ENCODE results near the gene PCBP3.
"Not testable (repeated sequence)": the region's sequence is repeated elsewhere in the genome, so short reads cannot be mapped to it uniquely, and the experiment has no call there.

PCBP3 gene

DNA sequence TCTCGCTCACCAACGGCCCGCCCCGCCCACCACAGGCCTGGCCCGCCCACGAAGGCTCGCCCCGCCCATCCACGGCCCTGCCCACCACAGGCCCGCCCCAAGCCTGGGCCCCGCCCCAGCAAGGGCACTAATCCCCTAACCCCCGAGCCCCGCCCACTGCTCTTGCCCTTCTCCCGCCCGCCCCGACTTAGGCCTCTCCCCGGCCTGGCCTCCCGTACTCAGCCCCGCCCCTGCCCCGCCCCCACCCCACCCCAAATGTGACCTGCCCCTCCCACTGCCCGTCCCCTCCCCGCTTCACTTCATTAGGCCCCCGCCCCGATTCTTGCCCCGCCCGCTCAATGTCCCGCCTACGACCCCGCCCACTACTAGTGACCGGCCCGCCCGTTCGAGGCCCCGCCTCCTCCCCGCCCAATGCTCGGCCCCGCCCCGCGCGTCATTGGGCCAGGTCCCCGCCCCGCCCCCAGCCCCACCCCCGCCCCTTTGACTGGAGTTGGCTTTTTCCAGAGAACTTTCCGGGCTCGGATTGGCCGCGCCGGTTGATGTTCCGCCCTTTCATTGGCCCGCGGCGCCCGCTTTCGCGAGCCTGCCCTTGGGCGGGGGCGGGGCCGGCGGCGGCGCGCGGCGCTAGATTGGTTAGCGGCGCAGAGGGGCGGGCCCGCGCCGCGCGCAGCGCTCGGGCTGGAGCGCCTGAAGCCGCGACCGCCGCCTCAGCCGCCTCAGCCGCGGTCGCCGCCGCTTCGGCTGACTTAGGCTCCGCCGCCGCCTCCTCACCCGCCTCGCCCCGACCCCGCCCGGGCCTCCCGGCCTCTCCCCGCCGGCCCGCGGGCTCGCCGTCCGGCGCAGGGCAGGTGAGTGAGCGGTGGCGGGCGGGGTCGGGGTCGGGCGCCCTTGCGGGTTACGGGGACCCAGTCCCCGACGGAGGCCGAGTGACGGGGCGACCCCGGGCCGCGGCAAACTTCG is at the start of gene PCBP3:
Gene PCBP3, plus strand, starts transcription at position 705 of the 960 bp plus-strand sequence. CDS start 206,361 bp downstream, outside the sequence.
- peak; percentile 97 to 98 for DNase-seq

DNA sequence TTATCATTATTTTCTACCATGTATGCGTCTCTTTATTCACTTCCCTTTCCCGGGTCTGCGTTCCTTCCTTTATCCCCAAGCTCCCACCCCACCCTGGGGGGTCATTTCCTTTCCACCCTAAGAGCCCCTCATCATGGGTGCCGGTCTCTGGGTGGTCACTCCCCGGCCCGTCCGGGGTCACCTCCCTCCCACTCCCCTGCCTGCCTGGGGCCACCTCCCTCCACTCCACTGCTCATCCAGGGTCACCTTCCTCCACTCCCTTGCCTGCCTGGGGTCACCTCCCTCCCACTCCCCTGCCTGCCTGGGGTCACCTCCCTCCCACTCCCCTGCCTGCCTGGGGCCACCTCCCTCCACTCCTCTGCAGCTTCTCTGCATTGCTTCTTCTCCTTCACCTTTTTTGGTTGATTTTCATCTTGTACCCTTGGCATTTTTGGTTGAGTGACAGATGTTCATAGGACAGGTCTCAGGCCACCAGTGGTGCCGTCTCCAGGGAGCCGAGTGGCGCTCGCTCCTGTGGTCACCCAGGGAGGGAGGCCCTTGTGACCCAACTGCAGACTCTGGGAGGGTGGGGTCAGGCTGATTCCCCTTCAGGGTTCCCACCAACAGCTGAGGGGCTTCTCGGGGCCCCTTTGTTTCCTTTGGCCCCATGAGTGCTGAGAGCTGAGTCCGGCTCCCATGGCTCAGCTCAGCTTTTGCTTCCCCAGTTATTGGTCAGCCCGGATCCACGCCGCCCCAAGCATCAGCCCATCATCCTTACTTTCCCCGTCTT is 48.6 kb upstream of the PCBP3 start:
- no peak for DNase-seq

DNA sequence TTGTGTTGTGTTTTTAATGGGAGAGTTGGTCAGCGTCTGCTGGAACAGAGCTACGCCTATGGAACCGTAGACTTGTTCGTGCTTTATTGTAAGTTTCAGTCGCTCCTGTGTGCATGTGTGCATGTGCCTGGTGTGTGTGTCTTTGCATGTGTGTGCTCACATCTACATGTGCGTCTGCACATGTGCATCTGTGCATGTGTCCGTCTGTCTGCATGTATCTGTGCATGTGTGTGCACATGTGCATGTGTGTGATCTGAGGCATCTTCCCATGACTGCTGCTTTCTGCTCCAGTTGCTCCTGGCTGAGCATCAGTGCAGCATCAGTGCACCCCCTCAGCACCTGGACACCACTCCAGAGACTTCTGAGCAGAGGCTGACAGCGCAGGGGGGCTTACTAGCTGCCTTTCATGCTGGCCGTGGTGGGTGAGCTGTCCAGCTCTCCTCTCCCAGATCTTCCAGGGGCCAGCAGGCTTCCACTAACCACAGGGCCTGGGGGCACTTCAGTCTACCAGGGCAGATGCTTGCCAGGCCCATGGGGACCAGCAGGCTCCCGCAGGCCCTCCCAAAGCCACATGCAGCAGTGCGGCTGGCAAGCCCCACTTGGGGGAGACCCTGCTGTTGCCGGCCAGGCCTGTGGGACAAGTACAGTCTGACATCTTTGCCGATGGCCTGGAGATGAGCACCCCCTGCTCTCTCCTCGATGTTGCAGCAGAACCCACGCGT is 47.8 kb upstream of the PCBP3 start:
- DNase-seq, result no peak

DNA sequence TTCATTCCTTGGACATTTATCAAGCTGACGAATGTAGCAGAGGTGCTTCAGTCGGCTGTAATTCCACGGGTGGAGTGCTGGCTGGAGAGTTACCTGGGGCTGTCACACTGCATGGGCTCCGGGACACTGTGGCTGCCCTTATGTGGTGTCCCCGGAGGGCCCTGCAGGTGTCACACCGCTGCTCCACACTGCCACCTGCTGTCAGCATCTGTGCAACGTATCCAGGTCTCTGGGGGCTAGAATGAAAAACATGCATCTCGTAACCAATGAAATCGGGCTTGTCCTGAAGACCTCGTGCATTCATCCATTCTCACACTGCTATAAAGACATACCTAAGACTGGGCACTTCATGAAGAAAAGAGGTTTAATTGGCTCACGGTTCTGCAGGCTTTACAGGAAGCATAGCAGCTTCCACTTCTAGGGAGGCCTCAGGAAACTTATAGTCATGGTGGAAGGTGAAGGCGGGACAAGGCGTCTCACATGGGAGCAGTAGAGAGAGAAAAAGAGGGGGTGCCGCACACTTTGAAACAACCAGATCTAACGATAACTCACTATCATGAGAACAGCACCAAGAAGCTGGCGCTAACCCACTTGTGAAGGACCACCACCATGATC is 46.7 kb upstream of the PCBP3 start:
- peak; percentile 84 to 87 for DNase-seq

DNA sequence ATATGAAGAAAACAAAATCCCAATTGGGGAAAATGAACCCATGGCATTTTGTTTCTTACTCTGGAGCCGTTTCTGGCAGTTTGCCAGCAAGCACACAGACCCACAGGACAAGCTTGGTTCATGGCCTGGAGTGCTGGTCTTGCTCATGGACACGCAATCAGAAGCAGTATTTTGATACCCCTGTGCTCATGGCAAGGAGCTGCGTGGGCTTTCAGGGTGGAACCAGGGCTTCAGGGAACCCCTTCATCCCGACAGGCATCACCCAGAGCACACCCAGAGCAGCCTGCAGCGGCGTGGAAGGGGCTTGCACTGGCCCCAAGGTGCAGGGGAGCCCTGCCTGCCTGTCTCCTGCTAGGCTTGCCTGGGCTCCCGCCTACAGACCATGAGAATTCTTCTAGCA is 45.4 kb upstream of the PCBP3 start:
- DNase-seq, result no peak

DNA sequence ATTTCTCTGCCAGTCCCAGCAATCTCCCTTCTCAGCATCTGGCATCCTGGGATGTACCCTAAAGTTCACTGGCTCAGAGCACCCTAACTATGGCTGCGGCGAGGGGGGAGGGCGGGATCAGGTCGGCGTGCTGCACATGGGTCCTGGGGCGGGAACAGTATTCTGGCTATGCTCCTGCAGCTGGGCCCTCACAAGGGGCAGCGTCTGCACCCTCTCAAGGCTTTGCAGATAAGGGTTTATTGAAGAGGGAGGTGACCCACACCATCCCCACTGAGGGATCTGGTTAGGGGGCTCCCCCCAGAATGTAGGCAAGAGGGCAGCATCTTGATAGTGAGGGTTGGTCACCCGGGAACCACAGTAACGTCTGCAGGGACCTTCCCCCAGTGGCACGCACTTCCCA is 44.9 kb upstream of the PCBP3 start:
- no peak for DNase-seq

DNA sequence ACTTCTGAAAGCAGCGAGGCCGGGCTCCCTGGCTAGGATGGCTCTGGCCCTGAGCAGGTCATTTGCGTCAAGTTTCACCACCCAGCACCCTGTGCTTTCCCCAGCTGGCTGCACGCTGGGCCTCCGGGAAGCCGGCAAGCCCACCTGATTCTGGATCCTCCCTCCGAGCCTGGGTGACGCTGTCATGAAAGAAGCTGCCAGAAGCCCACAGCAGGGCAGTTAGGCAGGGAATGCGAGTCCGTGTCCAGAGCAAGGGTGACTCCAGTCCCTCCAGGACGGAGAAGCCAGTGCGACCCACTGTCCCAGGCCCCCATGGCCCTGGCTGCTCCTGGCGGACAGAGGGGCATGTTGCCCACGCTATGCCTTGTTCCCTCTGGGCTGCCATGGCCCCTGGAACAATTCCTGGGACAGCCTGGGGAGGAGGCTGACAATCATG is 44.4 kb upstream of the PCBP3 start:
- no peak for DNase-seq

DNA sequence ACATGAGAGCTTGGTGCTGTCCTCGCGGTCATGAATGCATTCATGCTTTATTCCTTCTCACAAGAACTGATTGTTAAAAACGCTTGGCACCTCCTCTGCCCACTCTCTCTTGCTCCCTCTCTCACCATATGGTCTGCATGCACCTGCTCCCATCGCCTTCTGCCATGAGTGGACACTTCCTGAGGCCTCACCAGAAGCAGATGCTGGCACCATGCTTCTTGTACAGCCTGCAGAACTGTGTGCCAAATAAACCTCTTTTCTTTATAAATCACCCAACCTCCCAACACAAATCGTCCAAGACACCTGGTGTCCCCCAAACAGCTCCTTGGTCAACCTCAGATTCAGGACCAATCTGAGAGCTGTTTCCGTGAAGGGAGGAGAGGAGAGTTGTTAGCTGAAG is 43.3 kb upstream of the PCBP3 start:
- no peak for DNase-seq

DNA sequence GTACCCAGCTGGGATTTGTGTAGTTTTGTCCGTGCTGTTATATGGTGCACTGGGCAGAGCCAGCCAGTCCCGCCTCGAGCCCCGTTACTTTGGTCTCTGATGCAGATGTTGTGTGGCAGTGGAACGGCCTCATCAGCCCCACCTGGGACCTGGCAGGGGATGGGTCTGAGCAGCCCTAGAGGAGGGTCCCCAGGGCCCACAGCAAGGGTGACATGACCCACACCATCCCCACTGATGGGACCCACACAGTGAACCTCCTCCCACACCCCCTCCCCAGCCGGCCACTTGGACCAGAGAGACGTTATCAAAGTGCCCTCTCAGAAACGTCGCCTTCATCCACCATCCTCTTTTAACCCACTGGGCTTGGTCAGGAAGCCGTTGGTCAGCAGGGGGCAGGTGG is 42.0 kb upstream of the PCBP3 start:
- DNase-seq, result no peak

DNA sequence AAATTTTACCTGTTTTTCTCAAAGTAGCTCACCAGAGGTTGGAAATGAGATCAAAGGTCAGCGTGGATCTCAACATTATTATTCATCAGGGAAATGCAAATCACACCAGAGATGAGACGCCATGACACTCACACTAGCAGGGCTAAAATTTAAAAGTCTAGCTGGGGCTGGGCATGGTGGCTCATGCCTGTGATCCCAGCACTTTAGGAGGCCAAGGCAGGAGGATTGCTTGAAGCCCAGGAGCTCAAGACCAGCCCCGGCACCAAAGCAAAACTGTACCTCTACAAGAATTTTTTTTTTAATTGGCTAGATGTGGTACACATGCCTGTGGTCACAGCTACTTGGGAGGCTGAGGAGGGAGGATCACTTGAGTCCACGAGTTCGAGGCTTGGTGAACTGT is 41.4 kb upstream of the PCBP3 start:
- DNase-seq, result no peak

DNA sequence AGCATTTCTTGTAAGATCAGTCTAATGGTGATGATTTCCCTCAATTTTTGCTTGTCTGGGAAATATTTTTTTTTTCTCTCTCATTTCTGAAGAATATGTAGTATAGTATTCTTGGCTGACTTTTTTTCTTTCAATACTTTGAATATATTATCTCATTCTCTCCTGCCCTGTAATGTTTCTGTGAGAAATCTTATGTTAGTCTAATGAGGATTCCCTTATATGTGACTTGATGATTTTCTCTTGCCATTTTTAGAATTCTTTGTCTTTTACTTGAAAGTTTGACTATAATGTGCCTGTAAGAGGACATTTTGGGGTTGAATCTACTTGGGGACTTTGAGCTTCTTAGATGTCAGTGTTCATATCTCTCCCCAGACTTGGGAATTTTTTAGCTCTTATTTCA is 40.0 kb upstream of the PCBP3 start:
- DNase-seq, result no peak

DNA sequence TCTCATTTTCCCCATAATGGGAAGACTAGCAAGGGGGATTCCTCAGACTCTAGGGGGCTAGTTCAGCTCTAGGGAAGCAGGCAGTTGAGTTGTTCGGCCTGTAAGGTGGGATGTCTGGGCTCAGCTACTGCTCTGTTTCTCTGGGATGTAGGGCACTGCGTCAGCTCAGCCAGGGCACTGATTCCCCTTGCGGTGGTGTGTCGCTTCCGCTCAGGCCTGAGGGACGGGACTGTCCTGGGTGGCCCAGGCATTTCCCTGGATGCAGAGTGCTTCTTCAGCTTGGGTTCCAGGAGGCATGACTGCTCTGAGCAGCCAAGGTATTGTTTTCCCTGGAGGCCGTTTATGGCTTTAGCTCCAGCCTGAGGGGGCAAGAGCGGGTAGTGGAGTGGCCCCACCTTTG is 38.8 kb upstream of the PCBP3 start:
- not testable (repeated sequence) for DNase-seq

DNA sequence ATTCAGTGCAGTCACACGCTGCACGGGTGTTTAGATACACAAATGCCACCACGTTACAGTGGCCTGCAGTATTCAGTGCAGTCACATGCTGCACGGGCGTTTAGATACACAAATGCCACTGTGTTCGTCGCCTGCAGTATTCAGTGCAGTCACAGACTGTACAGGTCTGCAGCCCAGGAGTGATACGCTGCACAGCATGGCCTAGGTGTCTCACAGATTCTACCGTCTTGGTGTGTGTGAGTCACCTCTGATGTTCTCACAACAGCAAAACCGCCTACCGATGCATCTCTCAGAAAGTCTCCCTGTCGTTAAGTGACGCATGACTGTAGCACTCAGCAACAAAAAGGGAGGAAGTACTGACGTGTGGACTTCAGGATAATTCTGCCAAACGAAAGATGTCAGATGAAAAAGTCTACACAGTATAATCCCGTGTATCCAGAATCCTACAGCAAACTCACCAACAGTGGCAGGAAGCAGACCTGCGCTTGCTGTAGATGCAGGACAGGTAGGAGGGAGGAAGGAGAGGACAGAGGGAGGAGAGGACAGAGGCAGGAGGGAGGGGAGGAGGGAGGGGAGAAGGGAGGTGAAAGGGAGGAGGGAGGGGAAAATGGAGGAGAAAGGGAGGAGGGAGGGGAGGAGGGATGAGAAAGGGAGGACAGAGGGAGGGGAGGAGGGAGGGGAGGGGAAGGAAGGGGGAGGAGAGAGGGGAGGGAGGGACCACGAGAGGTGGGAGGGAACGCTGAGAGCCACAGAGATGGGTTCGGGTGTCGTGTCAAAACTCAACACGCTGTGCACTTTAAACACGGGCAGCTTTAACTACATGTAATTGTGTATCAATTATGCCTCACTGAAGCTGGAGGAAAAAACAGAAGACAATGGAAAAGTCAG is 36.3 kb upstream of the PCBP3 start:
- peak; percentile 44 to 57 for DNase-seq

DNA sequence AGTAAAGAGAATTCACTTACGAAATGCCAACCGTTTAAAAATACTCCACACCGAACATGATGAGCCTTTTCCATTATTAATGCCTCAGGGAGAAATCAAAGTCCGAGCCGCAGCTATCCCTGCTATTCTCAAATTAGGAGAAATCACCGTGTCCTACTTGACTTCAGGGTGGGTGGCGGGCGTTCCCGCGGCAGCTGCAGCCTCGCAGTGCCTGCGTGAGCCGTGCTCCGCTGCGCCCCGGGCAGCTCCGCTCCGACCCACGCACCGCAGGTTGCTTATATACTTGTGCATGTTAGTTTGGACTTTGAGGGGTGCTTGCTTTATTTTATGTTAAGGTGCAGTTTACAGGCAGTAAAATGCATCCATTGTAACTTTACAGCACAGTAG is 35.6 kb upstream of the PCBP3 start:
- DNase-seq, result no peak

DNA sequence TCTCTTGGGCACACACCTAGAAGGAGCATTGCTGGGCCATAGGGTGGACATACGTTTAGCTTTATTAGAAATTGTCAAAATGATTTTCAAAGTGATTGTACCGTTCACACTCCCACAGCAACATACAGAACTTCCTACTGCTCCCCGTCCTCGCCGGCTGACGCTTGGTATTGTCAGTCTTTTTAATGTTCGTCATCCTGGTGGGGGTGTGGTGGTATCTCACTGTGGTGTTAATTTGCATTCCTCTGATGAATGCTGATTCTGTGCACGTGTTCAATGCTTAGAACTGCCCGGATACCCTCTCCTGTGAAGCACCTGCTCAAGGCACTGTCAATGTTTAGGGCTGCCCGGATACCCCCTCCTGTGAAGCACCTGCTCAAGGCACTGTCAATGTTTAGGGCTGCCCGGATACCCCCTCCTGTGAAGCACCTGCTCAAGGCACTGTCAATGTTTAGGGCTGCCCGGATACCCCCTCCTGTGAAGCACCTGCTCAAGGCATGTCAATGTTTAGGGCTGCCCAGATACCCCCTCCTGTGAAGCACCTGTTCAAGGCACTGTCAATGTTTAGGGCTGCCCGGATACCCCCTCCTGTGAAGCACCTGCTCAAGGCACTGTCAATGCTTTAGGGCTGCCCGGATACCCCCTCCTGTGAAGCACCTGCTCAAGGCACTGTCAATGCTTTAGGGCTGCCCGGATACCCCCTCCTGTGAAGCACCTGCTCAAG is 34.6 kb upstream of the PCBP3 start:
- not testable (repeated sequence) for DNase-seq

DNA sequence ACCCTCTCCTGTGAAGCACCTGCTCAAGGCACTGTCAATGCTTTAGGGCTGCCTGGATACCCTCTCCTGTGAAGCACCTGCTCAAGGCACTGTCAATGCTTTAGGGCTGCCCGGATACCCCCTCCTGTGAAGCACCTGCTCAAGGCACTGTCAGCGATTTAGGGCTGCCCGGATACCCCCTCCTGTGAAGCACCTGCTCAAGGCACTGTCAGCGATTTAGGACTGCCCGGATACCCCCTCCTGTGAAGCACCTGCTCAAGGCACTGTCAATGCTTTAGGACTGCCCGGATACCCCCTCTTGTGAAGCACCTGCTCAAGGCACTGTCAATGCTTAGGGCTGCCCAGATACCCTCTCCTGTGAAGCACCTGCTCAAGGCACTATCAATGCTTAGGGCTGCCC is 33.9 kb upstream of the PCBP3 start:
- DNase-seq, result not testable (repeated sequence)

DNA sequence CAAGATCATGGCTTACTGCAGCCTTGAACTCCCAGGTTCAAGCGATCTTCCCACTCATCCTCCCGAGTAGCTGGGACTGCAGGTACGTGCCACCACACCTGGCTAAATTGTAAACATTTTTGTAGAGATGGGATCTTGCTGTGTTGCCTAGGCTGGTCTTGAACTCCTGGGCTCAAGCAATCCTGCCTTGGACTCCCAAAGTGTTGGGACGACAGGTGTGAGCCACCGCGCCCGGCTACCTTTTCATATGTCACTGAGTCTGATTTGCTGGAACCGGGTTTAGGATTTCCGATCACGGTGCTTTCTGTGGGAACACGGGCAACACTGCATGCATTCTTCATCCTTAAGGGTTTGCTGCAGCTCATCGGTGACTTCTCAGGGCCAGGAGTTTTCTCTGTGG is 32.2 kb upstream of the PCBP3 start:
- no peak for DNase-seq

DNA sequence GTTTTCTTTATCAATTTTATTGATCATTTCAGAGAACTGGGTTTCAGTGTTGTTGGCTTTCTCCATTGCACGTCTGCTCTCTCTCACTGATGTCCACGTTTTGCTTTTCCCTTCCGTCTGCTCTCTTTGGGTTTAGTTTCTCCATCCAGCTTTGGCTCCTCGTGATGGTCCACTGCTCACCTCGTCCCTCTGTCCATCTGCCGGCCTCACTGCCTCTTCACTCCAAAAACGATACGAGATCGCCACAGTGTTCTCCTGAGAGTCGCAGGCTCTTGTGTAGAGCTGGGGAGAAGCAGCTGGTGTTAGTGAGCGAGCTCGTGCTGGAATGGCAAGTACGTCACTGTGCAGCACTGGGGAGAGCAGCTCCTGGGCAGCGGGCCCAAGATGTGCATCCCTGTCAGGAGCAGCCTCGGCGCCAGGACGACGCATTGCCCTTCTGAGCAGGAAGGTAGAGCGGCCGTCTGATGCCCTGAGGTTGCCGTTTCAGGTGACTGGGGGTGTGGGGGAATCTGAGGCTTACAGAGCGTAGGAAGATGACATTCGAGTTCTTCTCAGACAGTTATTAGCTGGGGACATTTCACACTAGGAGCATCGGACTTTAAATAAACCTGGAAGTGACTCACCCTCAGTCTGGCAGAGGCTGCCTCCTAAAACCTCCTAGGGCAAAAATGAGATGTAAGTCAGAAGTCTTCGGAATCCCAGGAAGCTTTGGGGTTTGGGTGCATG is 31.4 kb upstream of the PCBP3 start:
- no peak for DNase-seq

DNA sequence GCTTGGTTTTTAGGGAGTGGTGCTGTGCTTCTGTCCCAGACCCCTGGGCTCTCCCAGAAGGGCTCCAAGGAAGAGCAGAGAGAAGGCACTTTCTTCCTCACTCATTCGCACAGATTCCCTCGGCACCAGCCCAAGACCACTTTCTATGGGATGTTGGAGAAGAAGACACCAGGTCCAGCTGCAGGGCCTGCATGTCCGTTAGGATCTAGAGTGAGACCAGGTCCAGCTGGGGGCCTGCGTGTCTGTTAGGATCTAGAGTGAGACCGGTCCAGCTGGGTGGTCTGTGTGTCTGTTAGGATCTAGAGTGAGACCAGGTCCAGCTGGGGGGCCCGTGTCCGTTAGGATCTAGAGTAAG is 30.9 kb upstream of the PCBP3 start:
- DNase-seq, result not testable (repeated sequence)

DNA sequence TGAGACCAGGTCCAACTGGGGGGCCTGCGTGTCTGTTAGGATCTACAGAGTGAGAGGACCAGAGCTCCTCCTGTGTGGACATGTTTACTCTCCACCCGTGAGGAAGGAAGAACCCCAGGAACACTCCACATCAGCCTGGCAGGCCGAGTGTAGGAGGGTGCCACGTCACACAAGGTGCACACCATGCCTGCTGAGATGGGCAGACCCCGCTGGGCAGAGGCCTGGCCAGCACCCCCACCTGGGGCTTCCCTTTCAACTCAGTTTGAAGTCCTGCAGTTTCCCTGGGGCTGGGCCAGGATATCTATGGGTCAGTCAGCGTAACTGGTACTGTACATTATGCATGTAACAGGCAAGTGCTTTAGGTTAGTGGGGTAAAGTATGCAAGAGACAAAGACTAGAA is 30.1 kb upstream of the PCBP3 start:
- no peak for DNase-seq
